ENCODE measurements around the gene KCNIP1.

- TF ChIP-seq, protein P1, sequence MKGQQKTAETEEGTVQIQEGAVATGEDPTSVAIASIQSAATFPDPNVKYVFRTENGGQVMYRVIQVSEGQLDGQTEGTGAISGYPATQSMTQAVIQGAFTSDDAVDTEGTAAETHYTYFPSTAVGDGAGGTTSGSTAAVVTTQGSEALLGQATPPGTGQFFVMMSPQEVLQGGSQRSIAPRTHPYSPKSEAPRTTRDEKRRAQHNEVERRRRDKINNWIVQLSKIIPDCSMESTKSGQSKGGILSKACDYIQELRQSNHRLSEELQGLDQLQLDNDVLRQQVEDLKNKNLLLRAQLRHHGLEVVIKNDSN (IDR thresholded peaks at IDR 0.05; ENCODE audit: borderline replicate concordance, extremely low read length, insufficient read depth, low read depth, low read length), result no peak
- TF ChIP-seq CTCF (IDR thresholded peaks at IDR 0.05 in 2 of 3, conservative IDR thresholded peaks at IDR 0.05 in 1 of 3; ENCODE audit: control insufficient read depth in 2 of 3, extremely low read depth in 1 of 3, insufficient read depth in 1 of 3, low read depth in 3 of 3, low read length in 3 of 3) (no peak), EZH2 (IDR thresholded peaks at IDR 0.05; ENCODE audit: borderline replicate concordance, control insufficient read depth, low read depth, low read length) (no peak), CBFB (IDR thresholded peaks at IDR 0.05; ENCODE audit: low read depth) (no peak), TAF1 (IDR thresholded peaks at IDR 0.05; ENCODE audit: borderline replicate concordance, low read depth, low read length) (no peak)
These were observed 177.2 kb downstream of the KCNIP1 start for GRCh38 chr5:170681013-170681433.

All from GM12878 (cell line).